ENCODE results near the gene ENOX1. TPM values are rescaled to one million over a fixed set of nuclear protein-coding genes. Genes with fewer than 3 reads are reported as not detected.

Gene ENOX1
- total RNA-seq, 2 experiments from 2014 or later = 0.35 to 0.64 TPM

DNA sequence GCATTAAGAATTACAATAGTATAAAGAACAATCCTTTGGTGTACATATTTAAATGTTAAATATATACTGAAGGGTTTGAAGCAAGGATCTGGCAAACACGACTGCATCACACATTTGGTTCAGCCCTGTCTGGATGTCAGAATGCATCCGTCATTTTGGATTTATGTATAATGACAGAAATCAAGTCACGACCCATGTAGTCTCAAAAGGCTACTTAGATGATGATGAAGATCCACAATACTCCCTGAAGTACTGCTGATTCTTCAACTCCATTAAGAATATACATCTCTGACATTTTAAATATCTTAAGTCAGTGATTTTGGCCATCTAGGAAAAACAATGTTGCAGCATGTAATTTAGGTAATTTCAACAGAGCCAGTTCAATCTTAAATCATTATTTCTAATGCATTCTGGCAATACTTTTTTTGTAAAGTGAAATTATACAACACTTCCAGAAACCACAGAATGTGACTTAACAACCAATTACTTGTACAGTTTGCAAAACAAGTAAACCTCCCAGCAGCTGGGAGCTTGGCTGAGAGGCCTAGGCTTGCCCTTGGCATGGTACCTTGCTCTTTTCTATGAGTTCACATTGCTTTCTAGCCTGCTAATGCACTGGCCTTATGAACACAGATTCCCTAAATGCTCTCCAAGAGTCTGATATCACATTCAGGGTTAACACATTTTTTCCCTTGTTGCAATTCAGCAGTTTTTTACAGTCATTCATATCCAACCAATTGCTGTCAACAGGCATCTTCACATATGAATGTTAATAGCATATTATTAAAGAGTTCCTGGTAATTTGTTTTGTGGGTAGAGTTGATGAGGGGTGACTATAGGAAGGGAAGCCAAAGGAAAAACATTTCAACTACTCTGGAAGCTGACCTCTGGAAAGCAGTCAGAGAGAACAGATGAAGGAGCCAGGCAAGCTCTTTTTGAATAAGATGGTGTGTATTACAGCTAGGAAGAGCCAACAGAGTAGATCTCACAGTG is 175.2 kb downstream of the ENOX1 start:
- Mint-ChIP-seq H3K27ac (no peak overlapping the region), H3K4me3 (no peak overlapping the region), H3K4me1 (ENCODE audit: low read depth) (no peaks in the 10 kb centered on the region), H3K9me3 (no peaks in the 10 kb centered on the region), H3K27me3 (ENCODE audit: low read depth) (peaks cover 2% of the 10 kb centered on the region), H3K36me3 (ENCODE audit: low read depth) (no peaks in the 10 kb centered on the region)
- CTCF ChIA-PET = no interaction called here
- intact Hi-C loops (cut with micrococcal nuclease) = no loop called here
- DNase-seq = no peak

- Mint-ChIP-seq H3K27me3 (ENCODE audit: low read depth) (peaks cover 7% of the 10 kb centered on the region), H3K9me3 (peaks cover 2% of the 10 kb centered on the region), H3K4me3 (no peak overlapping the region), H3K27ac (no peak overlapping the region), H3K4me1 (ENCODE audit: low read depth) (no peaks in the 10 kb centered on the region), H3K36me3 (ENCODE audit: low read depth) (peaks cover 2% of the 10 kb centered on the region)
- CTCF ChIA-PET = no interaction called here
- no peak for DNase-seq
- intact Hi-C loops (cut with micrococcal nuclease) = no loop called here
Measured at GRCh38 chr13:43608400-43609137, 178.2 kb downstream of the ENOX1 start.

- CTCF ChIA-PET = interaction anchor here (0.6 kb wide), 1 partner anchor 205 kb away, joined by 3 read pairs; no protein-coding TSS in a partner anchor
- Mint-ChIP-seq H3K4me3 (no peak overlapping the region), H3K36me3 (ENCODE audit: low read depth) (no peaks in the 10 kb centered on the region), H3K9me3 (no peaks in the 10 kb centered on the region), H3K27ac (no peak overlapping the region), H3K27me3 (ENCODE audit: low read depth) (peaks cover 3% of the 10 kb centered on the region), H3K4me1 (ENCODE audit: low read depth) (peaks cover 17% of the 10 kb centered on the region)
- intact Hi-C loops (cut with micrococcal nuclease) = loop anchor here (5.0 kb wide), 1 partner anchor 200 kb away; no protein-coding TSS in a partner anchor
- no peak for DNase-seq
Measured at GRCh38 chr13:43597599-43597945, 189.2 kb downstream of the ENOX1 start.

GRCh38 chr13:43596924-43597598 is 189.7 kb downstream of the ENOX1 start:
- Mint-ChIP-seq H3K36me3 (ENCODE audit: low read depth) (no peaks in the 10 kb centered on the region), H3K4me3 (no peak overlapping the region), H3K27me3 (ENCODE audit: low read depth) (peaks cover 3% of the 10 kb centered on the region), H3K4me1 (ENCODE audit: low read depth) (peaks cover 17% of the 10 kb centered on the region), H3K9me3 (no peaks in the 10 kb centered on the region), H3K27ac (no peak overlapping the region)
- CTCF ChIA-PET = no interaction called here
- intact Hi-C loops (cut with micrococcal nuclease) = loop anchor here (5.0 kb wide), 1 partner anchor 200 kb away; no protein-coding TSS in a partner anchor
- DNase-seq = peak; percentile 6

DNA sequence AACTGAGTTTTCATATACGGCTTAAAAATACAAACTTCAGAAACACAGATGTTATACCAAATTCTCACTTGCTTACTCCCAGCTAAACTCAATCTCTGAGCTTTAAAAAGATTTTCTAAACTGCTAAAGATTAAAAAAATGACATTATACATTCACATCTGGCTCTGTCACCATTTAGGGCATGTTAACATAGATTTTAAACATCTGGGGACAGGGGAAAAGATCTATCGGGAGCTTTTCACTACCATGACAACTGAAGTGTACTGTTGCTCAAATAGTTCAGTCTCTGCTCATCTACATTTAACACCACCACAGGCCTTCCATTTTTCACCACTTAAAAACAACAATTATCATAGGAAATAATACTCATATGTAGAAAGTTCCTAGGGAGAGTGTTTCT is 190.8 kb downstream of the ENOX1 start:
- Mint-ChIP-seq H3K36me3 (ENCODE audit: low read depth) (no peaks in the 10 kb centered on the region), H3K9me3 (no peaks in the 10 kb centered on the region), H3K4me3 (no peak overlapping the region), H3K27me3 (ENCODE audit: low read depth) (no peaks in the 10 kb centered on the region), H3K27ac (no peak overlapping the region), H3K4me1 (ENCODE audit: low read depth) (peaks cover 17% of the 10 kb centered on the region)
- intact Hi-C loops (cut with micrococcal nuclease) = loop anchor here (5.0 kb wide), 1 partner anchor 201 kb away; no protein-coding TSS in a partner anchor
- CTCF ChIA-PET = interaction anchor here (0.7 to 0.9 kb wide), 2 partner anchors 9 to 341 kb away, joined by 3 read pairs; no protein-coding TSS in a partner anchor
- DNase-seq = no peak

GRCh38 chr13:43587376-43587775 is 199.4 kb downstream of the ENOX1 start:
- H3K36me3 Mint-ChIP-seq (ENCODE audit: low read depth) = no peaks in the 10 kb centered on the region
- intact Hi-C loops (cut with micrococcal nuclease) = no loop called here
- H3K9me3 Mint-ChIP-seq = no peaks in the 10 kb centered on the region
- CTCF ChIA-PET = interaction anchor here (1.1 kb wide), 1 partner anchor 9 kb away, joined by 3 read pairs; no protein-coding TSS in a partner anchor
- H3K27ac Mint-ChIP-seq = no peak overlapping the region
- no peak for DNase-seq
- no peak overlapping the region for H3K4me3 Mint-ChIP-seq
- H3K4me1 Mint-ChIP-seq (ENCODE audit: low read depth) = no peaks in the 10 kb centered on the region
- H3K27me3 Mint-ChIP-seq (ENCODE audit: low read depth) = peaks cover 12% of the 10 kb centered on the region

DNA sequence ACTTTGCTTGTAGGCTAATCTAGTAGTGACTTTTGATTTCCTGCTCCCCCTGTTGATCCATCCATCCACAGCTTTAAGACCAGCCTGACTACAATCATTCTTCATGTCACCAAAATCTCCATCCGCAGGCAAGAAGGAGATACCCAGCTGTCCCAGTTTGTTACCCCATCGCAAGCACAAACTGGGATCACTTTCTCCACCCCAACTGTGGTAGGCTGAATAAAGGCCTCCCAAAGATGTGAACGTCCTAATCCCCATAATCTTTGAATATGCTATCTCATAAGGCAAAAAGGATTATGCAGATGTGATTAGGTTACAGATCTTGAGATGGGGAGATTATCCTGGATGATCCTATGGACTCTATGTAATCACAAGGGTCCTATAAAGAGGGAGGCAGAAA is 202.0 kb downstream of the ENOX1 start:
- Mint-ChIP-seq H3K36me3 (ENCODE audit: low read depth) (no peaks in the 10 kb centered on the region), H3K4me1 (ENCODE audit: low read depth) (no peaks in the 10 kb centered on the region), H3K27me3 (ENCODE audit: low read depth) (peaks cover 15% of the 10 kb centered on the region), H3K4me3 (no peak overlapping the region), H3K9me3 (no peaks in the 10 kb centered on the region), H3K27ac (no peak overlapping the region)
- DNase-seq = no peak
- intact Hi-C loops (cut with micrococcal nuclease) = no loop called here
- CTCF ChIA-PET = interaction anchor here (0.6 kb wide), 1 partner anchor 1724 kb away, joined by 3 read pairs; no protein-coding TSS in a partner anchor

DNA sequence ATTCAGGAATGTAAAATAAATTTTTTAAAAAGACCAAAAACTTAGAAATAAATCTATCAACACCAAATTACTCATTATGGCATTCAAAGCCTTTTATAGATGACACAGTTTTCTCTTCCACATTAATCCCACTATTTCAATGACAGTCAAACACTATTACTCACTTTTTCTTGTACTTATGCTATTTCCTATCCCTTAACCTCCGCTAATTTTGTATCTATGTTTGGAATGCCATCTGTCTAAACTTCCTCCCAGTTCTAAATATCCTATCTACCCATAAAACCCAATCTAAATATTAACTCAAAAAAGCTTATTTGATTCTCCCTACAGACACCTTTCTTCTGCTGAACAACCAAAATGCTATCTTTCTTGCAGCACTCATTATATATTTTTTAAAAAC is 203.5 kb downstream of the ENOX1 start:
- Mint-ChIP-seq H3K27me3 (ENCODE audit: low read depth) (peaks cover 14% of the 10 kb centered on the region), H3K4me3 (no peak overlapping the region), H3K27ac (no peak overlapping the region), H3K9me3 (no peaks in the 10 kb centered on the region), H3K36me3 (ENCODE audit: low read depth) (no peaks in the 10 kb centered on the region), H3K4me1 (ENCODE audit: low read depth) (no peaks in the 10 kb centered on the region)
- intact Hi-C loops (cut with micrococcal nuclease) = no loop called here
- no peak for DNase-seq
- CTCF ChIA-PET = no interaction called here

GRCh38 chr13:43580280-43580679 is 206.5 kb downstream of the ENOX1 start:
- H3K9me3 Mint-ChIP-seq = no peaks in the 10 kb centered on the region
- H3K4me3 Mint-ChIP-seq = no peak overlapping the region
- H3K27me3 Mint-ChIP-seq (ENCODE audit: low read depth) = peaks cover 16% of the 10 kb centered on the region
- CTCF ChIA-PET = no interaction called here
- intact Hi-C loops (cut with micrococcal nuclease) = no loop called here
- no peak for DNase-seq
- H3K4me1 Mint-ChIP-seq (ENCODE audit: low read depth) = no peaks in the 10 kb centered on the region
- no peaks in the 10 kb centered on the region for H3K36me3 Mint-ChIP-seq (ENCODE audit: low read depth)
- no peak overlapping the region for H3K27ac Mint-ChIP-seq

DNA sequence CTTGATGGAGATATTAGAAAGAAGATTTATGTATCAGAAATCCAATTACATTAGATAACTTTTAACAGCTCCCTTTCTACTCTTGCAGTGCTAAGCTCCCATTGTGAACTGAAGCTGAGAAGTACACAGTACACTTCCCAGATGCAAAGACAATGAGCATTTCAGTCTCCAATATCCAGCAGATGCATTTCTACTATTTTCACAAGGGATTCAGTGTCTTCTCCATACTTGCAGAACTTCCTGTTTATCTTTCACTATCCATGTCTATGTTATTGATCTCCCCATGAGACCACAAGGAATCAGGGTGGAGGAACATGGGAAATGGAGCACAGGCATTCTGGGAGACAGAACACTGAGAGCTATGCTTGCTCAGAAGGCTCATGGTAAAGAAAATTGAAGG is 207.5 kb downstream of the ENOX1 start:
- intact Hi-C loops (cut with micrococcal nuclease) = no loop called here
- Mint-ChIP-seq H3K4me3 (no peak overlapping the region), H3K27me3 (ENCODE audit: low read depth) (peaks cover 10% of the 10 kb centered on the region), H3K4me1 (ENCODE audit: low read depth) (peaks cover 3% of the 10 kb centered on the region), H3K36me3 (ENCODE audit: low read depth) (no peaks in the 10 kb centered on the region), H3K27ac (no peak overlapping the region), H3K9me3 (no peaks in the 10 kb centered on the region)
- no peak for DNase-seq
- CTCF ChIA-PET = no interaction called here

GRCh38 chr13:43574605-43575004 is 212.2 kb downstream of the ENOX1 start:
- Mint-ChIP-seq H3K27ac (no peak overlapping the region), H3K4me3 (no peak overlapping the region), H3K9me3 (no peaks in the 10 kb centered on the region), H3K27me3 (ENCODE audit: low read depth) (peaks cover 13% of the 10 kb centered on the region), H3K36me3 (ENCODE audit: low read depth) (no peaks in the 10 kb centered on the region), H3K4me1 (ENCODE audit: low read depth) (peaks cover 3% of the 10 kb centered on the region)
- no peak for DNase-seq
- CTCF ChIA-PET = no interaction called here
- intact Hi-C loops (cut with micrococcal nuclease) = no loop called here

All from activated naive CD4-positive, alpha-beta T cell treated with anti-CD3 and anti-CD28 coated beads for 36 hours (primary cell).